Caki2 (cell line): ENCODE measurements around the gene PNP. TPM values are rescaled to one million over a fixed set of nuclear protein-coding genes. Genes with fewer than 3 reads are reported as not detected.
"Not testable (repeated sequence)": the region's sequence is repeated elsewhere in the genome, so short reads cannot be mapped to it uniquely, and the experiment has no call there.

Source experiments
- DNase-seq: peaks from one replicate; pipeline ENCODE4 v3.0.0-alpha.2; 2015; ENCODE audit warnings: low read depth
- in situ Hi-C: cut with HindIII; loops from 2 replicates; pipeline ENCODE4 v1.10.0; 2016; ENCODE audit warnings: low sequenced_read_pairs, low pct_unique_long_range_greater_than_20kb, mixed read lengths
- total RNA-seq: library from RNA; depleted of rRNA; stranded (reverse); fragments of >200 nt; shearing (Covaris generic); gene quantifications from 2 replicates; pipeline ENCODE4 v1.2.3, GENCODE V29; 2014; ENCODE audit warnings: low replicate concordance; rRNA removed

The PNP gene
- total RNA-seq: 35.2 and 79.3 TPM in 2 replicates

DNA sequence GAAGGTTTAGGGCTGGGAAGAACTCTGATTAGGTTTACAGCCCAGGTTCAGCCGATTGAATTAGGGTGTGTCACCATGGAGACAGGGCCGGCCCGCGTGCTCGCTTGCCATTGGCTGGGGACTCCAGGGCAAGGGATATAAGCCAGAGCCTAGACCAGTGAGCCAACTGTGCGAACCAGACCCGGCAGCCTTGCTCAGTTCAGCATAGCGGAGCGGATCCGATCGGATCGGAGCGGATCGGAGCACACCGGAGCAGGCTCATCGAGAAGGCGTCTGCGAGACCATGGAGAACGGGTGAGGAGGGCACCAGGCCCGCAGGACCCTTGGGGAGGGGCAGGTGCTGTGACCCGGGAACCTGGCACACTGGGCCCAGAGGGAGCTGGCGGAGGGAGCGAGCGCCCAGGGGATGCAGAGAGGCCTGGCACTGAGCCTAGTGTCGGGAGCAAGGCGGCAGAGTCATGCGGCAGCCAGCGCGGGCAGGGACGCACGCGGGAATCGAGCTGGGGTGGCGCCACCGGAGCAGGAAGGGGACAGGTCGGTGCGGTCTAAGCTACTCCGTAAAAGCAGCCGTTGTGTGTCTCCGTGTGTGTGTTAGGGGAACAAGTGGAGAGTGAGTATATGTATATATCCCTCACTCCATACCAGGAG, at the start of gene PNP:
TSS of gene PNP (plus strand) at position 165 of the 648 bp plus-strand sequence. CDS start at position 284, 119 bp downstream.
- in situ Hi-C loops: no loop called here
- DNase-seq: peak; percentile 74

GRCh38 chr14:20419419-20419818, 49.8 kb upstream of the PNP start:
- in situ Hi-C loops: no loop called here

GRCh38 chr14:20421267-20421666, 47.9 kb upstream of the PNP start:
- in situ Hi-C loops: no loop called here
- no peak for DNase-seq

More at GRCh38 chr14:20419419-20419818, 49.8 kb upstream of the PNP start:
- no peak for DNase-seq

GRCh38 chr14:20422886-20423285, 46.3 kb upstream of the PNP start:
- in situ Hi-C loops: no loop called here
- no peak for DNase-seq

GRCh38 chr14:20424851-20425250, 44.4 kb upstream of the PNP start:
- DNase-seq: no peak
- in situ Hi-C loops: no loop called here

DNA sequence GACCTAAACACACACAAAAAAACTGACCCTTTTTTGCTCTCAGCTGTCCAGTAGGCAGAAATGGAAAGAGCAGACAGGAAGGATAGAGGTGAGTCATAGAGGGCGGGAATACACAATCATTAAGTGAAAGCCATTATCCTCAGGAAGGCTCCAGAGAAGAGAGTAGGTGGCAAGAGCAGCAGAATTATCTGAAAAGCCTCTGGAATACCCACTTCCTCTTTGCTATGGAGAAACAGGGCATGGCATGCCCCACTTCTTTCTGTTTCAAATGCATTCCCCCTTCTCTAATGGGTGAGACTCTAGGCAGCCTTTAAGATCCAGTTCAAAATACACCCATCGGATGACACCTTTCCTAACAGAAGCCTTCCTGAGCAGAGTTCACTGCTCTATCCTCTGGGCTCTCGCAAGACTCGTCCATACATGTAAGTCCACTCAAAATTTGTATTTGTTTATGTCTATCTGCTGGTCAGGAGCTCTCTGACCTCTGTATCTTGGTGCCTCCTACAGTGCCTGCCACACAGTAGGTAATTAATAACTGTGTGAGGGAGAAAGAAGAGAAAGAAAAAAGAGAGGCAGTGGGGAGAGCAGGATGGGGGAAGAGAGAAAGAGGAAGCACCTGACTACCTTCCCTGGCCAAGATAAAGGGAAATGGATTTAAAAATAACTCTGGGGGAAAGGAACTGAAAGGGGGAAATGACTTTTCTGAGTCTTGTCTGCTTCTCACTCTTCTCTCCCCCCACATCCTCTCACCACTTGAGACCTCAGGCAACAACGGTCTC, 41.8 kb upstream of the PNP start:
- peak; percentile 57 for DNase-seq
- in situ Hi-C loops: no loop called here

GRCh38 chr14:20428010-20428365, 41.2 kb upstream of the PNP start:
- in situ Hi-C loops: no loop called here
- no peak for DNase-seq

- in situ Hi-C loops: no loop called here
- no peak for DNase-seq
These were observed 40.4 kb upstream of the PNP start for GRCh38 chr14:20428802-20429201.

DNA sequence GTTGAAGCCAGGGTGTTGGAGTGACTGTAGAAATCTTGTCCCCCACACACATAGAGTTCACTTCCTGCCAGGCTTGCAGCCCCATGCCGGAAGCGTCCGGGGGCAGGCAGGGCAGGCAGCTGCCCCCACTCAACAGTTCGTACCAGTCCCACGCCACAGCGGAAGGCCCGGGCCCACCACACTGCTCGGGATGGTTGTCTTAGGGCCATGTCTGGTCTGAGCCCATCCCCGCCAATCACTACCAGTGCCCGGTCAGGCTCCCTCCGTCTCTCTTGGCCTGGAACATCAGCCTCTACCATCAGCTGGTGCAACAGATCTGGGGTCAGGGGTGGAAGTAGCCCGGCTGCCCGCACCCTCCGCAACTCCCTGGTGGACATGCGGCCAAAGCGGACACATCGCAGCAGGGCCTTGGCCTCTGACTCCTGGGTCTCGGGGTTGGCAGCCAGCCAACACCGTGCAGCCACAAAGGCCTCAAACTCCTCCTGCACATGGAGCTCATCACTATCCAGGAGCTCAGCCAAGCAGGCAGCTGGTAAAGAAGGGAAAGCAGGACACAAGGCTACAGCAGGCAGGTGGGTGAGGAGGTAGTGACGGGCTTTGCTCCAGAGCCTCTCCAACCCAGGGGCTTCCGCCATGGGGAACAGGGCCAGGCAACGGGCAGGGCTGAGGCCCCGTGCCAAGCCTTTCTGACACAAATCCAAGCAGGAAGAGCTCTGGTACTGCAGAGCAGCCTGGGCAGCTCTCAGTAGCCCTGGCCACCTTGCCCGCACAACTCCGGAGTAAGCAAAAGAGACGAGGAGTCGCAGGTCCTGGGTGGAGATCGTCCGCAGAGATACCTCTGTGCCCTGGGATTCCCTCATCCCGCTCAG, 39.2 kb upstream of the PNP start:
- in situ Hi-C loops: no loop called here
- no peak for DNase-seq

DNA sequence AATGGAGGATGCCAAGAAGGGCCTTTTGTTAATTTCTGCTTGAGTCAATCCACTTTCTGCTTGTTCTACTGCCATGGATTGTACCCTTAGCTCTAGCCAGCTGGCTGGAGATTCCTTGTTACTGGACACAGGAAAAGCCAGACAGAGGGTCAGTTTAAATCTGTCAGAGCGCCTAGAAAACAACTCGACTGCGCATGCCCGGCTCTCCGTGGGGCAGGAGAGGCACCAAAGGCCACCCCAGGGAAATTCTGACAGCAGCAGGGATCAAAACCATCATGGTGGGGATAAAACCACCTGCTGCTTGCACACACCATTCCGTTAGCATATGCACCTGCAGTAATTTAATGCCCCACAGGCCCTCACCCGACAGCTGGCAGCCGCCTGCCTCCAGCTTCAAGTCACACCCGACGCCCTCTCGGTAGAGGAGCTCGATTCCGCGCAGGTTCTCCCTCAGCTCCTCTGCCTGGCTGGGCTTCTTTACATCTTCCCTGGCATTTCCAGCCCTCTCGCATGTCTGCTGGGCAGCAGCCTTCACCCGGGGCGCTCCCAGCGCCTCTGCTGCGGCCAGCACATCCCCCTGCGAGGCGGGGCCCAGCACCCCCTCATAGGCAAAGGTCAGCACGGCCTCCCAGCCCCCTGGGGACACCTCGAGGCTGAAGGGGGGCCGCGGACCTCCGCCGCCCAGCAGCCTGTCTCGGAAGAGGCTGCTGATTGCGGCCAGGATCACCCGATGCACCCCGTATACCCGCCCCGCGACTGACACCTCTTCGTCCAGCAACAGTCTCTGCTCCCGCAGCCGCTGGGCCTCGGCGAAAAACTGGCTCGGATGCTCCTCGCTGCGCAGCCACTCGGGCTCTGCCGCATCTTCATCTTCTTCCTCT, 34.3 kb upstream of the PNP start:
- in situ Hi-C loops: no loop called here
- DNase-seq: no peak

DNA sequence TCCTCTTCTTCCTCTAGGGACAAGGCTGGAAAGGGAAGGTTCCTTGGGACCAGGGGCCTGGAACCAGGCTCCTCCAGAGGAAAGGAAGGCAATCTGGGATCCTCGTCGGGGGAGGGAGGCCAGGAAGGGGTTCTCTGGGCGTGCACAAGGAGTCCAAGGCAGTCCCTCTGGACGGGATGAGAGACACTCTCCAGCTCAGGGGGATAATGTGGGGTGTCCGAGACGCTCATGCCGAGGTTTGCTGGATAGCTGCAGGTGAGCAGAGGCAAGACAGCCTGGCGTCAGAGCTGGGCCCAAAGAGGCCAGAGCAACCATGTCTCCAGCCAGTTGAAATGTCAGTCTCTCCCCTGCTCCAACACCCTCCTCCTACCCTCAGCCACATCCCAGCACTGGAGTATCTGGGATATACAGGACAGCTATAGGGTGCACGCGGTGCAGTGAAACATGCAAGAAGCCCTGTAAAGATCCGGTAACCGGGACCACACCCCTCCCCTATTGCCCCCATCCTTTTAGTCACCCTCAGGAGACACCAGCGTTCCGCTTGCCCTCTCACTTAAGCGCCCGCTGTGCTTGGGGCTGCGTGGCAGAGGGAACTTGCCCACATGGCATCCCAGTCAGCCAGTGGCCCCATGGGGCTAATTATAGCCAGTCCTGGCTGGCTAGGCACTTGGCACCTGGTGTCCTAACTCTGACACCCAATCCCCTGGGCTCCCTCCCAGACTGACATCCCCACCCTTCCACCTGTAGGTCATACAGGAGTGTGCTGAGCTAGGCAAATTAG, 33.4 kb upstream of the PNP start, which contains the start of gene KLHL33:
TSS of gene KLHL33 (minus strand) at position 585 of the 781 bp plus-strand sequence. CDS start at position 230, 355 bp downstream.
- in situ Hi-C loops: no loop called here
- DNase-seq: no peak

GRCh38 chr14:20436363-20436755, 32.8 kb upstream of the PNP start:
- in situ Hi-C loops: no loop called here
- no peak for DNase-seq

GRCh38 chr14:20438664-20439063, 30.5 kb upstream of the PNP start:
- DNase-seq: no peak
- in situ Hi-C loops: no loop called here

DNA sequence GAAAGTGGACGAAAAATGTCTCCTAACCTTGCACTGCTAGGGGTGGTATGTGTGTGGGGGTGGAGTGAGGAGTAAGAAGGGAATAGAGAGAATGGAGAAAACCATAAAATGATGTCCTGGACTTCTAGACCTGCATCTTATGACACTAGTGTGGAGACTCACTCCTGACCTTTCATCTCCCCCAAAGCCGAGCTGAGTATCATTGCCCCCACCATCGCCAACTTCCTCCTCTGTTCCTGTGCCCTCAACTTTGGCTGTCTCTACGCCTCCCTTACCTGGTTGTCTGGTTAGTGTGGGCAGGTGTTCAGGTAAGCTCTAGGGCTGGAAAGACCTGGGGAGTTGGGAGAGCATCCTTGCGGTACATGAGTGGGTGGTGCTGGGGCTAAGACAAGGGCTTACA, 28.7 kb upstream of the PNP start:
- in situ Hi-C loops: no loop called here
- no peak for DNase-seq

GRCh38 chr14:20440882-20441281, 28.3 kb upstream of the PNP start:
- DNase-seq: no peak
- in situ Hi-C loops: no loop called here

- no peak for DNase-seq
- in situ Hi-C loops: no loop called here
These were observed 27.7 kb upstream of the PNP start for GRCh38 chr14:20441461-20441860.

DNA sequence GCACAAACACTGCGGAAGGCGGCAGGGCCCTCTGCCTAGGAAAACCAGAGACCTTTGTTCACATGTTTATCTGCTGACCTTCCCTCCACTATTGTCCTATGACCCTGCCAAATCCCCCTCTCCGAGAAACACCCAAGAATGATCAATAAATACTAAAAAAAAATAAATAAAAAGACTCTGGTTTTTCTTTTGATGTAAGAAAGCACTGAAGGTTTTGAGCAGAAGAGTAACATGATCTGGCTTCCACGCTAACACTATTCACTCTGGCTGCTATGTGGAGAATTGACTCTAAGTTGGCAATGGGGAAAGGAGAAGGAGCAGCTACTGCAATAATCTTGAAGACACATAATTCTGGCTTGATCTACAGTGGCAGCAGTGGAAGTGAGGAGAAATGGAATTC, 25.6 kb upstream of the PNP start:
- DNase-seq, in situ Hi-C loops: not testable (repeated sequence)
